SK-N-SH treated with all-trans-retinoic acid at 6 μM for 48 hours (cell line): ENCODE results near the gene FZR1.

ENCODE experiments used
- ATAC-seq: fragments of 200-7000 bp; cut with Tn5 transposase; 3 replicates; pipeline ENCODE4 v1.9.1; 2020; ENCODE audit warnings: mild to moderate bottlenecking, moderate library complexity
- ARNTL ChIP-seq: fragments of 450-650 bp; formaldehyde crosslinking; IDR thresholded peaks from 2 replicates; pipeline ENCODE4 v1.5.0; 2020; ENCODE audit warnings: low read depth, mild to moderate bottlenecking, moderate library complexity, borderline replicate concordance
- BACH2 ChIP-seq: fragments of 250-450 bp; sonication (Bioruptor Pico); IDR thresholded peaks from 2 replicates; pipeline ENCODE4 v1.9.0; 2021; ENCODE audit warnings: mild to moderate bottlenecking, borderline replicate concordance
- CREB5 ChIP-seq: fragments of 250-450 bp; sonication (Bioruptor Pico); IDR thresholded peaks from 2 replicates; pipeline ENCODE4 v1.5.1; 2020; ENCODE audit warnings: low read depth, mild to moderate bottlenecking, moderate library complexity
- CSDC2 ChIP-seq: fragments of 250-450 bp; sonication (Bioruptor Pico); IDR thresholded peaks from 2 replicates; pipeline ENCODE4 v1.5.0; 2020; ENCODE audit warnings: mild to moderate bottlenecking, moderate library complexity
- ESRRG ChIP-seq: fragments of 250-450 bp; sonication (Bioruptor Pico); IDR thresholded peaks from 2 replicates; pipeline ENCODE4 v1.6.1; 2021; ENCODE audit warnings: mild to moderate bottlenecking
- GLIS3 ChIP-seq: fragments of 250-450 bp; sonication (Bioruptor Pico); IDR thresholded peaks from 2 replicates; pipeline ENCODE4 v1.5.0; 2020; ENCODE audit warnings: mild to moderate bottlenecking, moderate library complexity
- ISL1 ChIP-seq: fragments of 250-450 bp; sonication (Bioruptor Pico); IDR thresholded peaks from 2 replicates; pipeline ENCODE4 v2.1.2; 2022; ENCODE audit warnings: mild to moderate bottlenecking, moderate library complexity
- OSR1 ChIP-seq: fragments of 250-450 bp; sonication (Bioruptor Pico); IDR thresholded peaks from 2 replicates; pipeline ENCODE4 v1.8.0; 2022; ENCODE audit warnings: moderate library complexity, mild to moderate bottlenecking, inconsistent platforms
- PPARA ChIP-seq: fragments of 250-450 bp; sonication (Bioruptor Pico); IDR thresholded peaks from 2 replicates; pipeline ENCODE4 v1.5.0; 2020; ENCODE audit warnings: mild to moderate bottlenecking, borderline replicate concordance
- RARB ChIP-seq: fragments of 250-450 bp; sonication (Bioruptor Pico); IDR thresholded peaks from 2 replicates; pipeline ENCODE4 v1.8.0; 2021; ENCODE audit warnings: mild to moderate bottlenecking, moderate library complexity
- SNAI2 ChIP-seq: fragments of 250-450 bp; sonication (Bioruptor Pico); IDR thresholded peaks from 2 replicates; pipeline ENCODE4 v1.5.0; 2020; ENCODE audit warnings: mild to moderate bottlenecking, moderate library complexity
- TCF4 ChIP-seq: fragments of 250-450 bp; sonication (Bioruptor Pico); IDR thresholded peaks from 2 replicates; pipeline ENCODE4 v1.8.0; 2021; ENCODE audit warnings: mild to moderate bottlenecking, moderate library complexity, borderline replicate concordance
- TOX ChIP-seq: fragments of 250-450 bp; sonication (Bioruptor Pico); IDR thresholded peaks from 2 replicates; pipeline ENCODE4 v1.8.0; 2021; ENCODE audit warnings: mild to moderate bottlenecking, moderate library complexity, borderline replicate concordance
- ZFP3 ChIP-seq: fragments of 250-450 bp; sonication (Bioruptor Pico); IDR thresholded peaks from 2 replicates; pipeline ENCODE4 v1.5.0; 2020; ENCODE audit warnings: mild to moderate bottlenecking, moderate library complexity
- ZNF565 ChIP-seq: fragments of 450-650 bp; formaldehyde crosslinking; conservative IDR thresholded peaks from 2 replicates; pipeline ENCODE4 v1.5.0; 2020; ENCODE audit warnings: low read depth, mild to moderate bottlenecking, moderate library complexity
- ZNF70 ChIP-seq: fragments of 450-650 bp; formaldehyde crosslinking; IDR thresholded peaks from 2 replicates; pipeline ENCODE4 v1.5.0; 2020; ENCODE audit warnings: mild to moderate bottlenecking, moderate library complexity
- ZNF8 ChIP-seq: fragments of 450-650 bp; formaldehyde crosslinking; IDR thresholded peaks from 2 replicates; pipeline ENCODE4 v1.5.0; 2020; ENCODE audit warnings: mild to moderate bottlenecking, moderate library complexity
- TF ChIP-seq, protein P1 (sequence below): fragments of 250-450 bp; sonication (Bioruptor Pico); IDR thresholded peaks from 2 replicates; pipeline ENCODE4 v1.8.0; 2020; ENCODE audit warnings: mild to moderate bottlenecking, moderate library complexity, borderline replicate concordance
- TF ChIP-seq, protein P2 (sequence below): fragments of 250-450 bp; sonication (Bioruptor Pico); IDR thresholded peaks from 2 replicates; pipeline ENCODE4 v1.5.0; 2020; ENCODE audit warnings: mild to moderate bottlenecking, moderate library complexity
- TF ChIP-seq, protein P3 (sequence below): fragments of 250-450 bp; sonication (Bioruptor Pico); IDR thresholded peaks from 2 replicates; pipeline ENCODE4 v1.5.1; 2021; ENCODE audit warnings: mild to moderate bottlenecking, moderate library complexity

FZR1 gene

GRCh38 chr19:3524904-3525451, 18.9 kb downstream of the FZR1 start:
- no peak for ATAC-seq
- TF ChIP-seq ESRRG (no peak), TOX (no peak), GLIS3 (CRISPR knock-in tag) (no peak), CSDC2 (no peak), RARB (CRISPR knock-in tag) (no peak), ZNF8 (CRISPR knock-in tag) (no peak), ARNTL (CRISPR knock-in tag) (no peak), OSR1 (CRISPR knock-in tag) (no peak), ISL1 (CRISPR knock-in tag) (no peak), CREB5 (CRISPR knock-in tag) (no peak), ZNF565 (CRISPR knock-in tag) (no peak)
- TF ChIP-seq, protein P1, sequence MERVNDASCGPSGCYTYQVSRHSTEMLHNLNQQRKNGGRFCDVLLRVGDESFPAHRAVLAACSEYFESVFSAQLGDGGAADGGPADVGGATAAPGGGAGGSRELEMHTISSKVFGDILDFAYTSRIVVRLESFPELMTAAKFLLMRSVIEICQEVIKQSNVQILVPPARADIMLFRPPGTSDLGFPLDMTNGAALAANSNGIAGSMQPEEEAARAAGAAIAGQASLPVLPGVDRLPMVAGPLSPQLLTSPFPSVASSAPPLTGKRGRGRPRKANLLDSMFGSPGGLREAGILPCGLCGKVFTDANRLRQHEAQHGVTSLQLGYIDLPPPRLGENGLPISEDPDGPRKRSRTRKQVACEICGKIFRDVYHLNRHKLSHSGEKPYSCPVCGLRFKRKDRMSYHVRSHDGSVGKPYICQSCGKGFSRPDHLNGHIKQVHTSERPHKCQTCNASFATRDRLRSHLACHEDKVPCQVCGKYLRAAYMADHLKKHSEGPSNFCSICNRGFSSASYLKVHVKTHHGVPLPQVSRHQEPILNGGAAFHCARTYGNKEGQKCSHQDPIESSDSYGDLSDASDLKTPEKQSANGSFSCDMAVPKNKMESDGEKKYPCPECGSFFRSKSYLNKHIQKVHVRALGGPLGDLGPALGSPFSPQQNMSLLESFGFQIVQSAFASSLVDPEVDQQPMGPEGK (CRISPR knock-in tag), result no peak
- TF ChIP-seq, protein P2, sequence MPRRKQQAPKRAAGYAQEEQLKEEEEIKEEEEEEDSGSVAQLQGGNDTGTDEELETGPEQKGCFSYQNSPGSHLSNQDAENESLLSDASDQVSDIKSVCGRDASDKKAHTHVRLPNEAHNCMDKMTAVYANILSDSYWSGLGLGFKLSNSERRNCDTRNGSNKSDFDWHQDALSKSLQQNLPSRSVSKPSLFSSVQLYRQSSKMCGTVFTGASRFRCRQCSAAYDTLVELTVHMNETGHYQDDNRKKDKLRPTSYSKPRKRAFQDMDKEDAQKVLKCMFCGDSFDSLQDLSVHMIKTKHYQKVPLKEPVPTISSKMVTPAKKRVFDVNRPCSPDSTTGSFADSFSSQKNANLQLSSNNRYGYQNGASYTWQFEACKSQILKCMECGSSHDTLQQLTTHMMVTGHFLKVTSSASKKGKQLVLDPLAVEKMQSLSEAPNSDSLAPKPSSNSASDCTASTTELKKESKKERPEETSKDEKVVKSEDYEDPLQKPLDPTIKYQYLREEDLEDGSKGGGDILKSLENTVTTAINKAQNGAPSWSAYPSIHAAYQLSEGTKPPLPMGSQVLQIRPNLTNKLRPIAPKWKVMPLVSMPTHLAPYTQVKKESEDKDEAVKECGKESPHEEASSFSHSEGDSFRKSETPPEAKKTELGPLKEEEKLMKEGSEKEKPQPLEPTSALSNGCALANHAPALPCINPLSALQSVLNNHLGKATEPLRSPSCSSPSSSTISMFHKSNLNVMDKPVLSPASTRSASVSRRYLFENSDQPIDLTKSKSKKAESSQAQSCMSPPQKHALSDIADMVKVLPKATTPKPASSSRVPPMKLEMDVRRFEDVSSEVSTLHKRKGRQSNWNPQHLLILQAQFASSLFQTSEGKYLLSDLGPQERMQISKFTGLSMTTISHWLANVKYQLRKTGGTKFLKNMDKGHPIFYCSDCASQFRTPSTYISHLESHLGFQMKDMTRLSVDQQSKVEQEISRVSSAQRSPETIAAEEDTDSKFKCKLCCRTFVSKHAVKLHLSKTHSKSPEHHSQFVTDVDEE, result no peak

DNA sequence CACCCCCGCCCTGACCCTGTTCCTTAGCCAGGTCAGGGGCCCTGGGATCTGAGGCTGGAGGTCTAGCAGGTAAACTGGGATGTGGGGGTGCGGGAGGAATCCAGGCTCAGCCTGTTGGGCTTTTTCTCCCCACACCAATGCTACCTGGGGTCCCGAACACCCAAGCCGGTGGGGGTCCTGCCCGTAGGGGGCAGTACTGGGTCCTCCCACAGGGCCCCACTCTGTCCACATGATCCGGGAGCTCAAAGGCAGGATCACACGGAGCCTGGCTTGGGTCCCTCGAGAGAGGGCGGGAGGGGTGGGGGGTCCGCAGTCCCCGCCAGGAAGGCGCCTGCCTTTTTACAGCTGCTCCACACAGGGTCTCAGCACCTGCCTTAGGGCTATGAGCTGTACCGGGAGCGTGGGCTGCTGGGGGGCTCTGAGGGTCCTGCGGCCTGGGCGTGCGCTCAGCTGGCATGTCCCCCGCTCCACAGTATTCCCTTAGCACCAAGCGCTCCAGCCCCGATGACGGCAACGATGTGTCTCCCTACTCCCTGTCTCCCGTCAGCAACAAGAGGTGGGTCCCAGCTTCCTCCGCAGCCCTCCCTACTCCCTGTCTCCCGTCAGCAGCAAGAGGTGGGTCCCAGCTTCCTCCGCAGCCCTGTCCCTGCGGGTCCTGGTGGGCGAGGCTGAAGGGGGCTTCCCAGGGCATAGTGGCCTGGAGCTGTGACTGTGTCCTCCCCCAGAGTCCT, 20.6 kb downstream of the FZR1 start:
- no peak for TF ChIP-seq ARNTL (CRISPR knock-in tag)
- no peak for TF ChIP-seq OSR1 (CRISPR knock-in tag)
- TF ChIP-seq ZNF70, result no peak
- TF ChIP-seq BACH2 (CRISPR knock-in tag), result no peak
- ATAC-seq, result no peak

GRCh38 chr19:3527238-3527910, 21.3 kb downstream of the FZR1 start:
- no peak for ATAC-seq
- no peak for TF ChIP-seq PPARA (CRISPR knock-in tag)
- TF ChIP-seq ZNF70, result no peak
- TF ChIP-seq TCF4, result no peak
- TF ChIP-seq ZFP3 (CRISPR knock-in tag), result no peak
- TF ChIP-seq SNAI2 (CRISPR knock-in tag), result no peak

DNA sequence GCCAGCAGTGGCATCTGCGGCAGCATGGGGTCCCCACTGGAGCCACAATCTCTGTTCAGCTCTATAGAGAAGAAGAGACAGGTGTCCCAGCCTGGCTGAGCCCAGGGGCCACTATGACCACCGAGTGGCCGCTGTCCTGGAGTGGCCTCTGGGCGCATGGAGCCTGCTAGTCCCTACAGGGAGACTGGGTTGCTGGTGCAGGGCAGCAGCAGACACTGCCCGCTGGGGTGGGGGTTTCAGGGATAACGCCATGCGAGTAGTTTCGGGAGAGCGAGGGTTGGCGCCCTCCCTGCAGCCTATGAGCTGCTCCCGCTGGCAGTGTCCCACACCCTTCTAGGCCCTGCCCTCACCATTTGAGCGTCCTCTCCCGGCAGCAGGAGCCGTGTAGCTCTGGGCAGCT, 22.0 kb downstream of the FZR1 start:
- no peak for TF ChIP-seq CSDC2
- TF ChIP-seq ZFP3 (CRISPR knock-in tag), result no peak
- TF ChIP-seq OSR1 (CRISPR knock-in tag), result no peak
- TF ChIP-seq BACH2 (CRISPR knock-in tag), result no peak
- no peak for TF ChIP-seq TCF4
- TF ChIP-seq ARNTL (CRISPR knock-in tag), result no peak
- TF ChIP-seq RARB (CRISPR knock-in tag), result no peak
- TF ChIP-seq, protein P3, sequence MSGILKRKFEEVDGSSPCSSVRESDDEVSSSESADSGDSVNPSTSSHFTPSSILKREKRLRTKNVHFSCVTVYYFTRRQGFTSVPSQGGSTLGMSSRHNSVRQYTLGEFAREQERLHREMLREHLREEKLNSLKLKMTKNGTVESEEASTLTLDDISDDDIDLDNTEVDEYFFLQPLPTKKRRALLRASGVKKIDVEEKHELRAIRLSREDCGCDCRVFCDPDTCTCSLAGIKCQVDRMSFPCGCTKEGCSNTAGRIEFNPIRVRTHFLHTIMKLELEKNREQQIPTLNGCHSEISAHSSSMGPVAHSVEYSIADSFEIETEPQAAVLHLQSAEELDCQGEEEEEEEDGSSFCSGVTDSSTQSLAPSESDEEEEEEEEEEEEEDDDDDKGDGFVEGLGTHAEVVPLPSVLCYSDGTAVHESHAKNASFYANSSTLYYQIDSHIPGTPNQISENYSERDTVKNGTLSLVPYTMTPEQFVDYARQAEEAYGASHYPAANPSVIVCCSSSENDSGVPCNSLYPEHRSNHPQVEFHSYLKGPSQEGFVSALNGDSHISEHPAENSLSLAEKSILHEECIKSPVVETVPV, result no peak
- TF ChIP-seq, protein P1 (CRISPR knock-in tag), result no peak
- no peak for TF ChIP-seq SNAI2 (CRISPR knock-in tag)
- TF ChIP-seq ZNF565 (CRISPR knock-in tag), result no peak
- ATAC-seq, result no peak
